D341Med (cell line): Measurements from ENCODE around the gene WDFY3.
"Not testable (repeated sequence)": the region's sequence is repeated elsewhere in the genome, so short reads cannot be mapped to it uniquely, and the experiment has no call there.

ENCODE experiments used
- DNase-seq: peaks from one replicate; pipeline ENCODE4 v3.0.0; 2012; ENCODE audit warnings: low spot score

Gene WDFY3

DNA sequence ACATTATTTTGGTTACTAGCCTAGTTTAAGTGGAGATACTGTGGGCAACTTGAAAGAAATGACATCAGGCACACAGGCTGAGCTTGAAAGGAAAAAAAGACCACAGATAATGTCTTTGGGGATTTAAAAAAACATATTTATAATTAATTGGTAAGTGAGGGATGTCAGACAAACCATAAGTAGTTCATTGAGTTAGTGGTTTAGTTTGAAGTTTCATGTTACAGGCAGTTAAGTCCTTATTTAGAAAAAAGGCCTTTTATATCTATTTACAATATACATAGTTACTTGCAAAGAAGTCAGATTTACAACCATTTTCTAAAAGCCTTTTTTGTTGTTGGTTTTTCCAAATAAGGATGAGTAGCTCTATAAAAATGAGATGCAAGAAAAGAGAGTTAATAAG, 294.3 kb downstream of the WDFY3 start:
- no peak for DNase-seq

DNA sequence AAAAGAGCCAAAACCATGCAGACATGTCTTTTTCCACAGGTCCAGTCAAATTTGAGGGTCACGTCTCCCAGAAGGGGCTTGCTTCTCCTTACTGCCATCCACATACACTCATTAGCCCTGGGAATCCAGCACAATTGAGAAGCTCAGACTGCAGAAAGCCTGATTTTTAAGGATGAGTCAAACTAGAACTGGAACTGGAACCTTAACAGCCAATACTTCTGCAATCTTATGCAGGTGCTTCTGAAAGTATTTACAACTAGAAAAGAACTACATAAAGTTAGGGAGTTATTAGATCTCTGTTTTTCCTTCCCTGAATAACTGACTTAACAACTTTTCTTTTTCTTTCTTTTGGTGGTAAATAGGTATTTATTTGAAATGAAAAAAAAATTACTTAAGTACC, 297.3 kb downstream of the WDFY3 start:
- DNase-seq, result no peak

GRCh38 chr4:84666439-84666838, 300.1 kb downstream of the WDFY3 start:
- DNase-seq, result no peak

DNA sequence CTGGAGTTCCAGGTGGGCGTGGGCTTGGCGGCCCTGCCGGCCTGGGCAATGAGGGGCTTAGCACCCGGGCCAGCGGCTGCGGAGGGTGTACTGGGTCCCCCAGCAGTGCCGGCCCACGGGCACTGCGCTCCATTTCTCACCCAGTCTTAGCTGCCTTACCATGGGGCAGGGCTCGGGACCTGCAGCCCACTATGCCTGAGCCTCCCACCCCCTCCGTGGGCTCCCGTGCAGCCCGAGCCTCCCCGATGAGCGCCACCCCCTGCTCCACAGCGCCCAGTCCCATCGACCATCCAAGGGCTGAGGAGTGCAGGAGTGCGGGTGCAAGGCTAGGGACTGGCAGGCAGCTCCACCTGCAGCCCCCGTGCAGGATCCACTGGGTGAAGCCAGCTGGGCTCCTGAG, 301.7 kb downstream of the WDFY3 start:
- DNase-seq, result not testable (repeated sequence)

DNA sequence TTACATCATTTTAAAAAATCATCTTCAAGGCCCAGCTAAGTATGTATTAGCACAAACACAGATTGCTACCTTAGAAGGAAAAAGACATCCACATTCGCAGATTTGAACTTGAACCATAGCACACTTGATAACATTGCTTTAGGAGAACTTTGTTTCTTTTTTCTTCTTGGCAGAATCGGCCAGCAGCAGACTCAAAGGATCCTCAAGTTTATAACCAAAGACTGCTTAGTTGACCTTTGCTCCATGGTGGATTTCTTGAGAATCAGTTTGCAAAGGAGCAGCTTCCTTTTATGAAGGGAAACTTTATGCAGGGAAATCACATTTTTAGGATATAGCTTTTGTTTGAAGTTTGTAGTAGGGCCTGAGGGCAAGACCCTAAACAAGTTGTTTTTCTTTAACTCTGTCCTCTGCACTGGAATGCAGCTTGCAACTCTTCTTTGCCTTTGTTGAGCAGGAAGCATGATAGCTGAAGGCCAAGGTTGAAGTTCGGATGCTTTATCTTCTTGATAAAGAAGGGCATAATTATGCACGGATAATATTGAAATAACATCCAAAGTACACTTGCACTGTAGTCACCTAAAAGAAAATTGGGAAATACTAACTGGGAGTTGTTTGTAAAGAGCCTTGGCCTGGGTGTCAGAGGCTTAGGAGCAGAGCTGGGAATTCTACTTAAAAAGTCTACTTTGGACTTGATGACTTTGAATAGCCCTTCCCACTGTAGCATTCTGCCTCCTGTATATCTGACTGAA, 305.1 kb downstream of the WDFY3 start:
- no peak for DNase-seq

DNA sequence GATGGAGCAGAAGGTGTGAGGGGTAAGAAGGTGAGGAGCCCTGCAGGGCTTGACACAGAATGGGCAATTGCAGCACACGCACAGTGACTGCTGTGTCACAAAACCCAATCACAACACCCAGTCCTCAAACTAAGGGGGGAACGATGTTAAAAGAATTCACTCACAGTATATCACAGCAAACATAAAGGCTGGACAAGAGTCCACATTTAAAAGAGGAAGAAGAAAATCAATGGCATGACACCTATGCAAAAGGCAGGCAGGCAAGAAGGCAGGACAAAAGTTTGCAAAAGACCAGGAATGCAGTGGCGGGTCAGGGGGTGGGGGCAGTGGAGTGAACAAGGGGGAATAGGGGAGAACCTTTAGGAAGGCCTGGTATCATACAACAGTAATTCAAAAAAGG, 305.9 kb downstream of the WDFY3 start:
- no peak for DNase-seq

GRCh38 chr4:84652478-84652877, 314.0 kb downstream of the WDFY3 start:
- DNase-seq, result no peak

DNA sequence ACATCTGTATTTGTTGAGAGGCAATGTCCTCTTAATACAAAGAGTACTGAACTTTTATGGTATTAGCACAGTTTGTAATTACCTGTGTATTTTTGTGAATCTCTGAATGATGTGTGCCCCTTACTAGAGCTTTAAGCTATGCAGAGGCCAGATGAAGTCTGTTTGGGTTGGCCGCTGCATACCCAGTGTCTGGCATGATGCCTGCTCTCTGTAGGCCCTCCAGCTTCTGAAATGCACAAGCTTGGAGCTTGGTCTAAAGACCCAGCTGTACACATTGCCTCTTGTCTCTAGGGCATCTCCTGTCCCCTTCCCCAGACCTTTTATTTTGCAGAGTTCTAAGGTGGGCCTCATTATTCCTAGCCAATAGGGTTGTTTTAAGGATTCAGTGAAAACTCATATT, 315.0 kb downstream of the WDFY3 start:
- no peak for DNase-seq

GRCh38 chr4:84648863-84649647, 317.4 kb downstream of the WDFY3 start:
- DNase-seq, result no peak

DNA sequence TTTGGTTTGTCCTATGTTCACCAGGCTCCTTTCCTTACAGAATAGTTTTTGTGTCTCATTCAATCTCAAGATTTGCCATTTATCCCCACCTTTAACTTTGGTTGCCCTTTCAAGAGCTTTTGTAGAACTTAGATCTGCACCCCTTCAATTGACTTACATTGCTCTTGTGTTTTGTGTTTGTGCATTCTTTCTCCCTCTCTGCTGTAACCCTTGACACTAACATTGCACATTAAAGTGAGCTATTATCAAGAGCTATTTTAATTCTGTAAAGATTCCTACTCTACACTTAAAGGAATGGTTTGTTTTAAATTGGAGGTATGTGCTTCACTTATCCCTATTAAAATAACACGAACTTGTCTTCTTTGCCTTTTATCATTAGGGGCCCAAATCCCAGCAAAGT, 318.3 kb downstream of the WDFY3 start:
- no peak for DNase-seq

- no peak for DNase-seq
Observed at GRCh38 chr4:84647312-84647884, 319.1 kb downstream of the WDFY3 start.

DNA sequence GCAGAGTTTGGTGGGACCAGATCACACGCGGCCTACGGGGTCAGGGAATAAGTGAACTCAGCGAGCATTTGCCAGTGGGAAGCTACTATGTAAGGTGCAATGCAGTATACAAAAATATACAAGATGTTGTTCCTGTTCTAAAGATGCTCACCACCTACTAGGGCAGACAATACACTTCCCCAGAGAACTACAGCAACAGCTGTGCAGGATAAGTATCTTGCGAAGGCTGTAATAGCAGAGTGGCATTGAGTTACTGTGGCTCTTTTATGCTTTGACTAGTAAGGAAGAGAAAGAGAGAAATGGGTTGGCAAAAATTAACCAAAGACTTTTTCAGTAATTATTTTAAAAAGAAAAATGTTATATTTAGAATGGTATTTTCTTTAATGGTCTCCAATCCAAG, 322.4 kb downstream of the WDFY3 start:
- no peak for DNase-seq

- DNase-seq, result no peak
Observed at GRCh38 chr4:84639145-84639544, 327.3 kb downstream of the WDFY3 start.

DNA sequence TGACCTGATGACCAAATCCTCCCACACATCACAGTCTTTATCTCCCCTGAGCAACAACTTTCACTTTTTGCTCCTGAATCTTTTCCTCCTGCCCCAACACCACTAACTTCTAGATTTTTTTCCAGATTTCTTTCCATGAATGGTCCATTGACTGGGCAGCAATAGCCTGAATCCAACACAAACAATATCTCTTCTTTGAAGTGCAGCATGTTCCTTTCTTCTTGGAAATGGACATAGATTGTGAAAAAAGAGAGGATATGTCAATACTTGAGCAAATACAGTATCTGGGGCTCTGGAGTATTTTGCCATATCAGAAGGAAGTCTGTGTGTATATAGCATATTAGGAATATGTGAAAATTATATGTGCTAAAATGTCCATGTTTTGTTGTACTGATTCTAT, 328.4 kb downstream of the WDFY3 start:
- DNase-seq, result no peak

GRCh38 chr4:84634961-84635360, 331.5 kb downstream of the WDFY3 start:
- DNase-seq, result no peak

DNA sequence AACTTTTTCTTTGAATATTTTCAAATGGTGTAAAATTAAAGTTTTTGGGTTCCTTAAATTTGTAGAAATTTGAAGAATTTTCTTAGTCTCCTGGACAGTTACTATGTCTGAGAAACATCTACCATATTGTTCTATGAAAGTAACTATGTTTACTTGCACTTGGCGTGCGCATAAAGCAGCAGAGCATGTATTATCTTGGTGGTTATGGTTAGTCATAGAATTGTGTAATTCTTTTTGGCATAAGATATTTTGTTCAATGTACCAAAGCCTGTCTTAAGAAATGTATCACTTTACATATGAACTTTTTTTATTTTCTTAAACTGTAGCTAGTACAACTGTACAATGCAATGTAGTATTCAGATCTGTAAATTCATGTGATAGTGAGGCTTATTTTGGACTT, 334.4 kb downstream of the WDFY3 start:
- DNase-seq, result no peak

DNA sequence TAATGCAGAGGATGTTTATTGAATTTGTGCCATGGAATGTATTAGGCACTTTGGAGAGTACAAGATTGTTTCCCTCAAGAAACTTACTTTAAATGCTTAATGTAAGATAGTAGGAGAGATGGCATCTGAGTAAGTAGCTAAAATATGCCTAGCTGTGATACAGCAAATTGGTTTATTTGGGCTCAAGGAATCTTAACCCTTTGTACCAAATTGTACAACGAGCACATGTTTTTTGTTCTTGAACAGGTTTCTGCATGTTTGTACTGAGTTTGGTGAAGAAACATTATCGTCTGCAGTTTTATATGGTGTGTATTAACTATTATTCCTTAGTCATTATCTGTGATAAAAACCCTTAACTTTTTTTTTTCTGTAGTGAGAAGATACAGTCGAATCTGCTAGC, 334.9 kb downstream of the WDFY3 start:
- no peak for DNase-seq

- no peak for DNase-seq
Observed at GRCh38 chr4:84626673-84627072, 339.8 kb downstream of the WDFY3 start.

DNA sequence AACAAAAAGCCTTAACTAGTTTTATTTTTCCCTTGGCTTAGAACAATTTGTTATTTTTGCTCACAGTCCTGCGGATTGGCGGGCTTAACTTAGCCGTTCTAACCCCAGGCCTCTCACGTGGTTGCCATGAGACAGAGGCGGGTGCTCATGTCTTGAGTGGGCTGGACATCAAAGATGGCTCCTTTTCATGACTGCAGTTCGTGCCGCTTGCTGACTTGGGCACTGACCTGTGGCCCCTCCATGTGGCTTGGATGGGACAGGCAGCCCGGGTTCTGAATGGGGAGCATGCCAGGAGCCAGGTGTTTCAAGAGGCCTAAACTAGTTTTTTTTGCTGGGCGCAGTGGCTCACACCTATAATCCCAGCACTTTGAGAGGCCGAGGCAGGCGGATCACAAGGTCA, 342.8 kb downstream of the WDFY3 start:
- no peak for DNase-seq

GRCh38 chr4:84622959-84623358, 343.5 kb downstream of the WDFY3 start:
- no peak for DNase-seq
